ENCODE results near the gene NLRP8.
"Not testable (repeated sequence)": the region's sequence is repeated elsewhere in the genome, so short reads cannot be mapped to it uniquely, and the experiment has no call there.

GRCh38 chr19:56019325-56019724, 71.7 kb downstream of the NLRP8 start:
- TF ChIP-seq POLR2A, CTCF (IDR thresholded peaks at IDR 0.05): not testable (repeated sequence)
